SK-N-SH (cell line): ENCODE results near the gene ABCC5.

Experiments used
- CTCF ChIP-seq: fragments of 200-600 bp; sonication (generic); IDR thresholded peaks from 2 replicates; pipeline ENCODE4 v1.6.1; 2017; ENCODE audit warnings: antibody characterized with exemption, mild to moderate bottlenecking, moderate library complexity
- JUND ChIP-seq: IDR thresholded peaks from 2 replicates; pipeline ENCODE4 v1.4.0; 2012
- TEAD4 ChIP-seq: IDR thresholded peaks from 2 replicates; pipeline ENCODE4 v1.4.0; 2012; ENCODE audit warnings: mild to moderate bottlenecking, borderline replicate concordance; ENCODE audit not compliant: insufficient read depth

GRCh38 chr3:184016811-184017671 is 643 bp downstream of the ABCC5 start:
- TF ChIP-seq TEAD4: no peak
- peak; percentile 92 for TF ChIP-seq CTCF
- TF ChIP-seq JUND: no peak
